K562 (cell line): ENCODE data around the gene ZFYVE1. TPM values are rescaled to one million over a fixed set of nuclear protein-coding genes. Genes with fewer than 3 reads are reported as not detected.
"Not testable (repeated sequence)": the region's sequence is repeated elsewhere in the genome, so short reads cannot be mapped to it uniquely, and the experiment has no call there.

Experiments used
- ATAC-seq: fragments of 200-7000 bp; cut with Tn5 transposase; 3 replicates; pipeline ENCODE4 v1.9.1; 2020; ENCODE audit warnings: moderate library complexity
- BruUV-seq: library from RNA; stranded (reverse); fragments of 400-500 nt; replicated peaks from 2 replicates; lab custom pipeline; 2021; lab: Mats Ljungman, UMichigan
- CTCF ChIA-PET: fragments of 300-600 bp; formaldehyde crosslinking; extraction: SDS; loops from one replicate; lab custom pipeline; 2021; ENCODE audit warnings: low intra/inter-chr PET ratio; lab: Yijun Ruan, JAX
- POLR2A ChIA-PET: fragments of 300-600, 350-650 bp; sonication (Branson Sonifier 250); formaldehyde crosslinking; extraction: SDS; loops from one replicate; lab custom pipeline; 2021; ENCODE audit warnings: antibody characterized with exemption, inconsistent platforms; lab: Yijun Ruan, JAX
- DNase-seq, 4 experiments: peaks; one replicate each; pipeline versions ENCODE4 v3.0.0 to v3.0.0-alpha.2; 2011 to 2018; ENCODE audit warnings: low spot score in 3 of 4, mixed read lengths in 3 of 4; ENCODE audit errors: extremely low read depth in 1 of 4
- FAIRE-seq: peaks from 2 replicates; lab custom pipeline; 2011; peaks lifted over from hg19 to GRCh38; lab: Jason Lieb, UNC
- H2AFZ ChIP-seq: 2 replicates; pipeline ENCODE4 v1.6.0; 2011; ENCODE audit warnings: low read depth, low read length, control low read depth, inconsistent platforms
- H3K27ac ChIP-seq: fragments of 200-600 bp; 3 replicates; pipeline ENCODE4 v1.8.0; 2011; ENCODE audit warnings: low read depth, mild to moderate bottlenecking, control low read depth, inconsistent platforms, low read length, moderate library complexity, mixed read lengths; ENCODE audit errors: extremely low read depth
- H3K27me3 ChIP-seq, 2 experiments: fragments of 300-600 bp in 1 of 2; 2 replicates in 1 of 2; 3 replicates in 1 of 2; pipeline versions ENCODE4 v1.6.0 to v1.8.0; 2011; ENCODE audit warnings: inconsistent platforms in 2 of 2, low read length in 2 of 2, mild to moderate bottlenecking in 1 of 2, mixed read lengths in 1 of 2, moderate library complexity in 1 of 2; ENCODE audit not compliant: control insufficient read depth in 2 of 2, insufficient read depth in 2 of 2
- H3K36me3 ChIP-seq: fragments of 300-600 bp; 3 replicates; pipeline ENCODE4 v1.8.0; 2011; ENCODE audit warnings: mild to moderate bottlenecking, low read length, inconsistent platforms; ENCODE audit not compliant: control insufficient read depth, insufficient read depth
- H3K4me1 ChIP-seq, 2 experiments: fragments of 200-600 bp in 1 of 2; replicated peaks in 1 of 2; 2 replicates in 1 of 2; 3 replicates in 1 of 2; pipeline versions ENCODE4 v1.5.1 to v1.8.0; 2011; ENCODE audit warnings: inconsistent platforms in 2 of 2, low read length in 2 of 2, mild to moderate bottlenecking in 1 of 2, mixed read lengths in 1 of 2, moderate library complexity in 1 of 2; ENCODE audit not compliant: control insufficient read depth in 2 of 2, insufficient read depth in 2 of 2
- H3K4me2 ChIP-seq: 2 replicates; pipeline ENCODE4 v1.6.1; 2011; ENCODE audit warnings: low read length, control low read depth, inconsistent platforms, mixed read lengths; ENCODE audit not compliant: insufficient read depth
- H3K4me3 ChIP-seq: fragments of 200-600 bp; sonication (generic), shearing (Covaris generic); 2 replicates; pipeline ENCODE4 v1.5.1; 2016; ENCODE audit warnings: control low read depth, inconsistent platforms
- H3K79me2 ChIP-seq: fragments of 200-600 bp; 3 replicates; pipeline ENCODE4 v1.8.0; 2011; ENCODE audit warnings: low read length, inconsistent platforms; ENCODE audit not compliant: control insufficient read depth, insufficient read depth
- H3K9ac ChIP-seq, 2 experiments: 2 replicates each; pipeline versions ENCODE4 v1.6.0 to v1.6.1; 2011; ENCODE audit warnings: low read depth in 2 of 2, low read length in 2 of 2, control low read depth in 1 of 2, inconsistent platforms in 1 of 2, mild to moderate bottlenecking in 1 of 2, mixed read lengths in 1 of 2; ENCODE audit not compliant: insufficient read depth in 1 of 2
- H3K9me1 ChIP-seq: one replicate; pipeline ENCODE4 v1.6.0; 2011; ENCODE audit warnings: inconsistent platforms, mild to moderate bottlenecking, low read length, moderate library complexity; ENCODE audit not compliant: control insufficient read depth, insufficient read depth
- H3K9me3 ChIP-seq: replicated peaks from 2 replicates; pipeline ENCODE4 v1.5.1; 2011; ENCODE audit warnings: low read depth, low read length, inconsistent platforms; ENCODE audit not compliant: control insufficient read depth, insufficient read depth
- H4K20me1 ChIP-seq: replicated peaks from 2 replicates; pipeline ENCODE4 v1.6.1; 2011; ENCODE audit warnings: low read length, inconsistent platforms, mixed read lengths; ENCODE audit not compliant: control insufficient read depth, insufficient read depth
- BCL6 ChIP-seq: fragments of 250-450 bp; sonication (Bioruptor Pico); IDR thresholded peaks from 2 replicates; pipeline ENCODE4 v1.4.0; 2020
- CHAMP1 ChIP-seq: fragments of 450-650 bp; IDR thresholded peaks from 2 replicates; pipeline ENCODE4 v1.6.1; 2016; ENCODE audit warnings: mild to moderate bottlenecking
- CTCF ChIP-seq, 3 experiments: IDR thresholded peaks in 2 of 3; conservative IDR thresholded peaks in 1 of 3; 2 replicates each; pipeline ENCODE4 v1.5.1; 2011 to 2012; ENCODE audit warnings: low read length in 3 of 3, mild to moderate bottlenecking in 3 of 3, control low read depth in 2 of 3, improper control_type of control experiment in 1 of 3, inconsistent platforms in 1 of 3, low read depth in 1 of 3, mixed read lengths in 1 of 3, moderate library complexity in 1 of 3; ENCODE audit not compliant: insufficient read depth in 2 of 3
- DDX20 ChIP-seq: fragments of 450-650 bp; IDR thresholded peaks from 2 replicates; pipeline ENCODE4 v1.6.1; 2016; ENCODE audit warnings: missing genetic modification characterization, low read depth, mild to moderate bottlenecking, missing compliant biosample characterization, moderate library complexity
- FOXM1 ChIP-seq, 2 experiments: fragments of 450-650 bp in 1 of 2; sonication (generic) in 1 of 2; formaldehyde crosslinking in 1 of 2; IDR thresholded peaks; 2 replicates each; pipeline versions ENCODE4 v1.6.1 to v1.9.0; 2017 to 2022; ENCODE audit warnings: low read depth in 2 of 2, mild to moderate bottlenecking in 2 of 2, missing genetic modification reagents in 1 of 2, moderate library complexity in 1 of 2
- HDGF ChIP-seq: fragments of 450-650 bp; IDR thresholded peaks from 2 replicates; pipeline ENCODE4 v1.6.1; 2016
- NFIC ChIP-seq: fragments of 450-650 bp; IDR thresholded peaks from 2 replicates; pipeline ENCODE4 v1.6.1; 2017; ENCODE audit warnings: mild to moderate bottlenecking, inconsistent platforms
- TAF1 ChIP-seq: IDR thresholded peaks from 2 replicates; pipeline ENCODE4 v1.6.1; 2011; ENCODE audit warnings: mild to moderate bottlenecking, low read length, moderate library complexity; ENCODE audit not compliant: insufficient read depth, control insufficient read depth, severe bottlenecking; ENCODE audit errors: extremely low read depth
- TBP ChIP-seq: optimal IDR thresholded peaks from 2 replicates; pipeline ENCODE3; 2011; ENCODE audit warnings: low read depth, low read length, improper control_type of control experiment
- WGBS: fragments of 100-300 bp; shearing (Covaris generic); methylation state at CpG from one replicate; pipeline ENCODE4 v1.1.6; 2016; ENCODE audit warnings: low coverage, mixed read lengths; ENCODE audit not compliant: insufficient coverage; ENCODE audit errors: missing lambda C conversion rate; 5-methylcytosine and 5-hydroxymethylcytosine counted together
- in situ Hi-C: fragments of 300-500 bp; cut with MboI; formaldehyde crosslinking; loops from 4 replicates; pipeline ENCODE4 v1.15.0; 2018; ENCODE audit warnings: inconsistent platforms, mixed read lengths
- intact Hi-C: fragments of 100-400 bp; cut with micrococcal nuclease; formaldehyde crosslinking; loops from 2 replicates; pipeline ENCODE4 v1.14.2; 2022
- polyA plus RNA-seq, 8 experiments: library from polyadenylated mRNA; depleted of rRNA in 4 of 8; stranded (reverse) in 5 of 8; unstranded in 3 of 8; fragments of >200 nt; fragmentation: Nextera tagmentation in 2 of 8; fragmentation: Illumina TruSeq in 1 of 8; extraction: Ambion mirVana in 2 of 8; extraction: Trizol in 1 of 8; gene quantifications; 2 replicates each; pipeline versions ENCODE4 v1.2.1 to v1.2.3, GENCODE V29; 2011 to 2014; ENCODE audit warnings: inconsistent platforms in 1 of 8, missing spikeins in 1 of 8
- total RNA-seq, 7 experiments: library from RNA; depleted of rRNA in 6 of 7; stranded (reverse); fragments of >200 nt in 6 of 7; fragmentation: Illumina TruSeq in 2 of 7; extraction: Trizol in 2 of 7; gene quantifications; 2 replicates each; pipeline versions ENCODE4 v1.2.1 to v1.2.3, GENCODE V29; 2011 to 2021; ENCODE audit warnings: low replicate concordance in 1 of 7

Gene ZFYVE1
- total and polyA plus RNA-seq, 9 of the 15 experiments (the other 6 are each of a cell fraction or from before 2014, with no cell fraction given), result 0.62 to 5.5 (median 3.4) TPM

GRCh38 chr14:72962336-72962754 is 64.6 kb downstream of the ZFYVE1 start:
- CTCF ChIA-PET; in situ Hi-C loops; H3K4me3 ChIP-seq; H3K79me2 ChIP-seq; FAIRE-seq; H3K27me3 ChIP-seq; H3K9me3 ChIP-seq; BruUV-seq; H3K27ac ChIP-seq; intact Hi-C loops; H3K9me1 ChIP-seq; H3K4me2 ChIP-seq; H3K4me1 ChIP-seq; DNase-seq; H4K20me1 ChIP-seq; H3K9ac ChIP-seq; H2AFZ ChIP-seq; TF ChIP-seq FOXM1 (IDR thresholded peaks at IDR 0.05; ENCODE audit: low read depth): not testable (repeated sequence)
- POLR2A ChIA-PET, result interaction anchor here (0.6 to 2.0 kb wide), 4 partner anchors 15 to 507 kb away, joined by 3 to 5 read pairs (median 4); partner anchors contain the start of gene RBM25
- peak; percentile 14; the same call in 1 of the 3 replicates for ATAC-seq
- 93% methylated on average over 5 of the region's 10 CpGs for WGBS
- TF ChIP-seq FOXM1 (CRISPR knock-in tag; IDR thresholded peaks at IDR 0.05; ENCODE audit: low read depth), result peak; percentile 47; the same call in 1 of the 2 replicates
- peak; percentile 57 for TF ChIP-seq NFIC
- peaks cover 35% of the 10 kb centered on the region; the same call in 1 of the 3 replicates for H3K36me3 ChIP-seq

- no peaks in the 10 kb centered on the region for H4K20me1 ChIP-seq
- 77% methylated on average over 10 of the region's 10 CpGs for WGBS
- intact Hi-C loops, result no loop called here
- H3K9ac ChIP-seq, result no peak overlapping the region
- H3K27me3 ChIP-seq, result no peaks in the 10 kb centered on the region
- no TSS peak for BruUV-seq
- ATAC-seq, result no peak
- H3K79me2 ChIP-seq, result no peaks in the 10 kb centered on the region
- H2AFZ ChIP-seq, result no peak overlapping the region
- TF ChIP-seq TAF1 (no peak), TBP (no peak), CTCF (IDR thresholded peaks at IDR 0.05 in 2 of 3, conservative IDR thresholded peaks at IDR 0.05 in 1 of 3; ENCODE audit: insufficient read depth in 2 of 3, low read depth in 1 of 3, low read length in 3 of 3) (no peak), BCL6 (no peak), CHAMP1 (no peak), HDGF (no peak), DDX20 (tag) (no peak)
- H3K9me1 ChIP-seq, result no peaks in the 10 kb centered on the region
- no peak overlapping the region for H3K4me3 ChIP-seq
- ChIA-PET POLR2A (interaction anchor here (0.6 to 1.4 kb wide), 2 partner anchors 14 to 507 kb away, joined by 3 read pairs; no protein-coding TSS in a partner anchor), CTCF (no interaction called here)
- H3K9me3 ChIP-seq, result no peaks in the 10 kb centered on the region
- no peak overlapping the region for H3K4me2 ChIP-seq
- in situ Hi-C loops, result no loop called here
- DNase-seq, result no peak
- no peak for FAIRE-seq
- no peaks in the 10 kb centered on the region; a peak in 2 of 5 replicates for H3K4me1 ChIP-seq
- no peak overlapping the region for H3K27ac ChIP-seq
- H3K36me3 ChIP-seq, result peaks cover 37% of the 10 kb centered on the region; the same call in 1 of the 3 replicates
Measured at GRCh38 chr14:72961579-72962335, 65.1 kb downstream of the ZFYVE1 start.
